GM12873 (cell line): ENCODE measurements around the gene IDH3A.

Experiments
- TF ChIP-seq, protein P1 (sequence below): IDR thresholded peaks from 2 replicates; pipeline ENCODE4 v1.5.1; 2012; ENCODE audit warnings: low read depth, mild to moderate bottlenecking, moderate library complexity, low read length, control low read depth; ENCODE audit not compliant: insufficient read depth; ENCODE audit errors: missing control alignments

The IDH3A gene

DNA sequence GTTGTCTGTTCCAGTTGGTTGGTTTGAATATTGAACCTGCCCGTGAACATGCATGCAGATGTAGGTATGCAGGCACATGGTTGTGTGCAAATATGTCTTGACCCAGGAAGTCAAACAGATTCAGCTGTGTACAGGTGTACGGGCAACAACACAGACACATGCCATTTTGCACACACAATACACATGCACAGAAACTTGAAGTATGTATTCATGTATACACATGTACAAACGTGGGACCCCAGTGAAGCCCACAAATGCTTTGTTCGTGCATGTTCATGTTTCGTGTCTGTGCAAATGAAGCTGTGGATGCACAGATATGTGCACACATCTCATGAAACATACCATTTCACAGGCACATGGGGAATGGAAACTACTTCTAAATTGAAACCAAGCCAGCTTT lies 30.7 kb downstream of the IDH3A start:
- TF ChIP-seq, protein P1, sequence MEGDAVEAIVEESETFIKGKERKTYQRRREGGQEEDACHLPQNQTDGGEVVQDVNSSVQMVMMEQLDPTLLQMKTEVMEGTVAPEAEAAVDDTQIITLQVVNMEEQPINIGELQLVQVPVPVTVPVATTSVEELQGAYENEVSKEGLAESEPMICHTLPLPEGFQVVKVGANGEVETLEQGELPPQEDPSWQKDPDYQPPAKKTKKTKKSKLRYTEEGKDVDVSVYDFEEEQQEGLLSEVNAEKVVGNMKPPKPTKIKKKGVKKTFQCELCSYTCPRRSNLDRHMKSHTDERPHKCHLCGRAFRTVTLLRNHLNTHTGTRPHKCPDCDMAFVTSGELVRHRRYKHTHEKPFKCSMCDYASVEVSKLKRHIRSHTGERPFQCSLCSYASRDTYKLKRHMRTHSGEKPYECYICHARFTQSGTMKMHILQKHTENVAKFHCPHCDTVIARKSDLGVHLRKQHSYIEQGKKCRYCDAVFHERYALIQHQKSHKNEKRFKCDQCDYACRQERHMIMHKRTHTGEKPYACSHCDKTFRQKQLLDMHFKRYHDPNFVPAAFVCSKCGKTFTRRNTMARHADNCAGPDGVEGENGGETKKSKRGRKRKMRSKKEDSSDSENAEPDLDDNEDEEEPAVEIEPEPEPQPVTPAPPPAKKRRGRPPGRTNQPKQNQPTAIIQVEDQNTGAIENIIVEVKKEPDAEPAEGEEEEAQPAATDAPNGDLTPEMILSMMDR, result no peak

DNA sequence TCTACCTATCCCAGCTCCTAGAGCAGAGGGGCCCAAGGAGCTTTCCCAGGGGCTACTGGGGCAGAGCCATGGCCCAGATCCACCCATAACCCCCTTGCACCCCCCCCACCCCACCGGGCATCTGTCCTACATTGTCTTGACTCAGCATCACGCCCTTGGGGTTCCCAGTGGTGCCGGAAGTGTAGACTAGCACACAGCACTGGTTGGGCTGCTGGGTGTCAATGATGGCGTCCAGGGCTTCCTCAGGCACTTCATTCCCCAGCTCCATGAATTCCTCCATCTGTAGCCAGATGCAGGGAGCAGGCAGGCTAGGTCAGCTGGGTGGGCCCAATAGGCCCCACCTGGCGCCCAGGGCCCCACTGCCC lies 33.2 kb downstream of the IDH3A start:
- TF ChIP-seq, protein P1, result no peak

DNA sequence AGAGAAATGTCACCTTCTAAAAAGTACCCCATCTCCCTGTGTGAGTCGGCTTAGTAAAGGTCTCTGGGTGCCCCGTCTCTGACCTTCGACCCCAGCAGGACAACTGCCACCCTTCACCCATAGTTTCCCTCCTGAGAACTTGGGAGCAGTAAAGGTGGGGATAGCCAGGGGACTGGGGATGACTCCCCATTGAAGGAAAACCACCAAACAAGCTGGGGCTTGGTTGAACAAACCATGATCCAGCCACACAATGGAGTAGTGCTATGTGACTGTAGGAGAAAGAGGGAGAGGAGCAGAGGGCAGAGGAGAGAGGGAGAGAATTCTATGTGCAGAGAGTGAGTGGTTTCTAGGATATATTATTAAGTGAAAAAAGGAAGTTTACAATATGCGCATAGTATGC lies 33.7 kb downstream of the IDH3A start:
- TF ChIP-seq, protein P1, result no peak

DNA sequence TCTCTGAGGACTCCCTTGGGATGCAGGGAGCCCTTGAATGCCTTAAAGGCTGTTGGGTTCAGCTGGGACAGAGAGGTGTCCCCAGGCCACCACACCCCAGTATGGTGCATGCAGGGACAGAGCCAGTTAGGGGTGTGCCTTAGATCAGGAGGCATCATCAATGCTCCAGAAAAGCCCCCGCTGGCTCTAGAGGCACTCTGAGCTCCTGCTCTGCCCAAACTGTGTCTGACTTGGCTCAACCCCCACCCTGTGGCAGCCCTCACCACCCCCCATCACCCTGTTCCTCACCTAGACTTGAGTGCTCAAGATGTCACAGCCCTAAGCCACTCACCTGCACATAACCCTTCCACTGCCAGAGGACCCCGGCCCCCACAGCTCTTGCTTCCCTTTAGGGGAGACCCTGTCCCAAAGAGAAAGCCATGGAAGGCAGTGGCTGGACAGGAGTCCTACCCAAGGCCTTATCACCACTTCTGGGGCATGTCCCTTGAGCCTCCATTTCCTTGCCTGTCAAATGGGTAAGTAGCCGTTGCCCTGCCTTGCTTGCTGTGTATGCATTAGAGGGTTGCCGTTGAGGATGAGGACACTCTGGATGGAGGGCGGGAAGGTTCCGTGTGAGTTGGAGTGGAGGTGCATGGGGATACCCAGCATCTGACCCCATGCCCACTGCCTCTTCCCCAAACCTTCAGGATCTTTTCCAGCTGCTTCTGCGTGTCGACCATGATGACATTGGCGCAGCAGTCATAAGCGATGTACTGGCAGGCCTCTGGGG lies 43.8 kb downstream of the IDH3A start:
- TF ChIP-seq, protein P1, result no peak

DNA sequence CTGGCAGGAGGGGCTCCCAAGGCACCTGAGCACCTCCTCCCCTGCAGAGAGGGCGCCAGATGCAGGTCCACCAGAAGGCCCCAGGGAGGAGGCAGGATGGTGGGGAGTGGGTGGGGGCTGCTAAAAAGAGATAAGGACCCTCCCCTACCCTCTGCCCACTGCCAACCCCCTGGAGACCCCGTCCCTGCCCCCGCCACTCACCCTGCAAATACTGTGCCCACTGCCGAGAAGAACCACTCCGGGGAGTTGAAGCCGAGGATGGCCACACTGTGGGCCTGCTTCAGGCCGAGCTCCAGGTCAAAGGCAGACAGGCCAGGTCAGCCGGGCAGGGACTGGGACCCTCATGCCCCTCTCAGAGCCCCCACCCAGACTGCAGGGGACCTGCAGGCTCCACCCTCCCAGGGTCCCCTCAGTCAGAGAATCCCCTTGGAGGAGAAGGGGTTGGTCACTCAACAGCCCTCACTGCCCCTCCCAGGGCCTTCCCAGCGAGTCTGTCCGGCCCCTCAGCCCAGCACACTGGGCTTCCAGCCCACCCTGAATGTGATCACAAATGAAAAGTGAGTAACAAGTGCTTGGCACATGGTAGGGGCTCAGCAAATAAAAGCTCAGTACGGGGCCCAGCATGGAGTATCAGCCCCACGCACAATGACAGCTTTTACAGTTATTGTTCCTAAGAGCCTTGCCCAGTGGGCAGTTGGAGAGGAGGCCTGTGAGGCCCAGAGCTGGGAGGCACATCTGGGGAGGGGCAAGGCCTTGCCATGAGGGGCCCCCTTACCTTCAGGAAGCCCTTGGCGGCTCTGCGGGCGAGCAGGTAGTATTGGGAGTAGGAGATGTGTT lies 44.8 kb downstream of the IDH3A start:
- TF ChIP-seq, protein P1, result no peak

DNA sequence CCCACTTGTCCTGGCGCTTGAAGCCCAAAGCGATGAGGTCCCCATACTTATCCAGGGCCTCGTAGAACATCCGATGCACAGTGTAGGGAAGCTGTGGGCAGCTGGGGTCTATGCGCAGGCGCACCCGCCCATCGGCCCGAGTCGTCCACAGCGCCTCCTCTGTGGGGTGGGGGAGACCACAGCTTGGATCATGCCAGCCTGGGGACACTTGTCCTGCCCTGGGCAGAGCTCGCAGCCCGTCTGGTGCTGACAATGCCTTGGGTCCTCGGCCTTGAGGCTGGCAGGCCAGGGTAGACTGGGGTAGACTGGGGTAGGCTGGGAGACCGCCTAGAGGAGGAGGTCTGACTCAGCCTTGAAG lies 45.4 kb downstream of the IDH3A start:
- TF ChIP-seq, protein P1, result no peak

DNA sequence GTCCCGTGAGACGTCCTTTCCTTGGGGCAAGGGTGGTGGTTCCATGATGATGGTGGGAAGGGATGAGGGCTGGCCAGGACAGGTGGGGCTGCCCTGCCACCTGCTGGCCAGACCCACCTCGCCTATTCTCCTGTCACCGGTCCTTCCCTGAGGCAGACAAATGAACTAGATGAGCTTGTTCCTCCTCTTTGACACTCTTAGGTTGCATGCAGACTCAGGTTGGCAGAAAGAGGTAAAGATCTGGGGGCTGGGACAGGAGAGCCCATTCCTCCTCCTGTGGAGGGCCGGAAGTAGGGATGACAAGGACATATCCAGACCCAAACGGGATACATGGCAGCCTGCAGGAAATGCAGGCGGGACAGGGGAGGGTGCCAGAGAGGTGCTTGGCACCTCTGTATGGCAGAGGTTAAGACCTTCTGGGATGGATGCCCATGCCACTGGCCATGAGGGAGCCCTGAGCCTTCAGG lies 46.6 kb downstream of the IDH3A start:
- TF ChIP-seq, protein P1, result peak; percentile 91
